HepG2 (cell line): ENCODE measurements around the gene GLYR1. TPM values are rescaled to one million over a fixed set of nuclear protein-coding genes. Genes with fewer than 3 reads are reported as not detected.

ENCODE experiments used
- ATAC-seq: fragments of 200-7000 bp; cut with Tn5 transposase; 3 replicates; pipeline ENCODE4 v1.9.1; 2020; ENCODE audit warnings: mild to moderate bottlenecking, moderate library complexity
- BruUV-seq: library from RNA; stranded (reverse); fragments of 400-500 nt; replicated peaks from 2 replicates; lab custom pipeline; 2021; lab: Mats Ljungman, UMichigan
- CTCF ChIA-PET: fragments of 300-600 bp; formaldehyde crosslinking; extraction: SDS; loops from one replicate; lab custom pipeline; 2021; ENCODE audit warnings: low total read pairs, inconsistent platforms, low intra/inter-chr PET ratio; lab: Yijun Ruan, JAX
- POLR2A ChIA-PET: fragments of 350-600 bp; sonication (Branson Sonifier 250); formaldehyde crosslinking; loops from one replicate; lab custom pipeline; 2020; ENCODE audit warnings: antibody characterized with exemption, inconsistent platforms; lab: Yijun Ruan, JAX
- DNase-seq: peaks from one replicate; pipeline ENCODE4 v3.0.0-alpha.2; 2015; ENCODE audit warnings: low spot score
- FAIRE-seq: peaks from 3 replicates; lab custom pipeline; 2011; peaks lifted over from hg19 to GRCh38; lab: Jason Lieb, UNC
- H2AFZ ChIP-seq: one replicate; pipeline ENCODE4 v1.6.1; 2011; ENCODE audit warnings: low read length, inconsistent platforms
- H3K27ac ChIP-seq: fragments of 300-600 bp; 3 replicates; pipeline ENCODE4 v1.8.0; 2011; ENCODE audit warnings: mixed run types, mild to moderate bottlenecking, mixed read lengths, low read length, inconsistent platforms; ENCODE audit not compliant: insufficient read depth; ENCODE audit errors: extremely low read length
- H3K27me3 ChIP-seq, 2 experiments: fragments of 200-600 bp in 1 of 2; 2 replicates in 1 of 2; 3 replicates in 1 of 2; pipeline versions ENCODE4 v1.6.0 to v1.8.0; 2011; ENCODE audit warnings: low read length in 2 of 2, mild to moderate bottlenecking in 2 of 2, moderate library complexity in 2 of 2, inconsistent platforms in 1 of 2; ENCODE audit not compliant: insufficient read depth in 2 of 2, control insufficient read depth in 1 of 2
- H3K36me3 ChIP-seq, 2 experiments: fragments of 200-600 bp in 1 of 2; replicated peaks in 1 of 2; 2 replicates in 1 of 2; 3 replicates in 1 of 2; pipeline versions ENCODE4 v1.5.1 to v1.8.0; 2011; ENCODE audit warnings: low read length in 2 of 2, inconsistent platforms in 1 of 2; ENCODE audit not compliant: insufficient read depth in 2 of 2, control insufficient read depth in 1 of 2
- H3K4me1 ChIP-seq: 2 replicates; pipeline ENCODE4 v1.5.1; 2012; ENCODE audit warnings: low read length, inconsistent platforms; ENCODE audit not compliant: insufficient read depth
- H3K4me2 ChIP-seq: 2 replicates; pipeline ENCODE4 v1.6.0; 2011; ENCODE audit warnings: low read depth, low read length, inconsistent platforms
- H3K4me3 ChIP-seq, 3 experiments: fragments of 200-600 bp in 1 of 3; sonication (generic), shearing (Covaris generic) in 1 of 3; replicated peaks in 1 of 3; 2 replicates each; pipeline ENCODE4 v1.5.1; 2011 to 2016; ENCODE audit warnings: low read length in 3 of 3, inconsistent platforms in 2 of 3, low read depth in 2 of 3, mild to moderate bottlenecking in 2 of 3, control low read depth in 1 of 3, mixed read lengths in 1 of 3; ENCODE audit not compliant: insufficient read depth in 1 of 3
- H3K79me2 ChIP-seq: one replicate; pipeline ENCODE4 v1.6.1; 2011; ENCODE audit warnings: low read length, inconsistent platforms; ENCODE audit not compliant: insufficient read depth
- H3K9ac ChIP-seq: 2 replicates; pipeline ENCODE4 v1.6.0; 2011; ENCODE audit warnings: mild to moderate bottlenecking, low read depth, low read length, inconsistent platforms; ENCODE audit not compliant: insufficient read depth
- H3K9me3 ChIP-seq: 2 replicates; pipeline ENCODE4 v1.5.1; 2012; ENCODE audit warnings: mild to moderate bottlenecking, low read length
- H4K20me1 ChIP-seq: 2 replicates; pipeline ENCODE4 v1.6.0; 2011; ENCODE audit warnings: inconsistent platforms, mild to moderate bottlenecking, low read length, moderate library complexity; ENCODE audit not compliant: insufficient read depth
- CBFB ChIP-seq: sonication (generic); formaldehyde crosslinking; IDR thresholded peaks from 2 replicates; pipeline ENCODE4 v1.4.0; 2020; ENCODE audit warnings: missing genetic modification reagents
- CC2D1A ChIP-seq: sonication (generic); formaldehyde crosslinking; IDR thresholded peaks from 2 replicates; pipeline ENCODE4 v1.8.1; 2023; ENCODE audit warnings: mild to moderate bottlenecking, missing genetic modification reagents
- HCFC1 ChIP-seq: fragments of 150-350 bp; IDR thresholded peaks from 2 replicates; pipeline ENCODE4 v1.6.1; 2014; ENCODE audit warnings: low read depth, low read length
- MAF1 ChIP-seq: sonication (generic); formaldehyde crosslinking; IDR thresholded peaks from 2 replicates; pipeline ENCODE4 v1.5.0; 2020; ENCODE audit warnings: missing genetic modification reagents, borderline replicate concordance
- RELA ChIP-seq: sonication (generic); formaldehyde crosslinking; IDR thresholded peaks from 2 replicates; pipeline ENCODE4 v1.4.0; 2020; ENCODE audit warnings: missing genetic modification reagents
- SATB2 ChIP-seq: sonication (generic); formaldehyde crosslinking; IDR thresholded peaks from 2 replicates; pipeline ENCODE4 v1.5.0; 2020; ENCODE audit warnings: missing genetic modification reagents
- SMAD9 ChIP-seq: sonication (generic); formaldehyde crosslinking; IDR thresholded peaks from 2 replicates; pipeline ENCODE4 v1.5.1; 2020; ENCODE audit warnings: mild to moderate bottlenecking, missing genetic modification reagents
- ZNF446 ChIP-seq: sonication (generic); formaldehyde crosslinking; IDR thresholded peaks from 2 replicates; pipeline ENCODE4 v1.5.0; 2020; ENCODE audit warnings: mild to moderate bottlenecking, missing genetic modification reagents
- WGBS: methylation state at CpG from one replicate; pipeline ENCODE4 v1.1.6; 2017; ENCODE audit warnings: low lambda C conversion rate; 5-methylcytosine and 5-hydroxymethylcytosine counted together
- in situ Hi-C: cut with HindIII; loops from 2 replicates; pipeline ENCODE4 v1.10.0; 2017; ENCODE audit warnings: low pct_unique_long_range_greater_than_20kb; ENCODE audit not compliant: extremely low pct_ligation_motif_present
- intact Hi-C: fragments of 100-400 bp; cut with micrococcal nuclease; formaldehyde crosslinking; loops from one replicate; pipeline ENCODE4 v1.10.0; 2022; ENCODE audit not compliant: unreplicated experiment
- polyA plus RNA-seq, 8 experiments: library from polyadenylated mRNA; depleted of rRNA in 3 of 8; stranded (reverse) in 7 of 8; unstranded in 1 of 8; fragments of >200 nt; fragmentation: Illumina TruSeq in 4 of 8; extraction: Trizol in 4 of 8; gene quantifications; 2 replicates each; pipeline versions ENCODE4 v1.2.1 to v1.2.3, GENCODE V29; 2011 to 2016; ENCODE audit warnings: low read depth in 4 of 8, missing spikeins in 1 of 8, mixed read lengths in 1 of 8; ENCODE audit not compliant: insufficient read depth in 1 of 8
- total RNA-seq, 5 experiments: library from RNA; depleted of rRNA; stranded (reverse); fragments of >200 nt; fragmentation: Illumina TruSeq; extraction: Trizol; gene quantifications; 2 replicates each; pipeline ENCODE4 v1.2.3, GENCODE V29; 2016; ENCODE audit warnings: low read depth in 1 of 5
- TF ChIP-seq, protein P1 (sequence below): sonication (generic); formaldehyde crosslinking; IDR thresholded peaks from 2 replicates; pipeline ENCODE4 v1.8.0; 2022; ENCODE audit warnings: mild to moderate bottlenecking, missing genetic modification reagents, borderline replicate concordance
- TF ChIP-seq, protein P2 (sequence below): IDR thresholded peaks from 2 replicates; pipeline ENCODE4 v1.6.1; 2018; ENCODE audit warnings: missing genetic modification reagents

Gene GLYR1
- total and polyA plus RNA-seq, 2 of the 13 experiments (the other 11 are each of a cell fraction or from before 2014, with no cell fraction given) = 28.3 to 48.7 TPM

DNA sequence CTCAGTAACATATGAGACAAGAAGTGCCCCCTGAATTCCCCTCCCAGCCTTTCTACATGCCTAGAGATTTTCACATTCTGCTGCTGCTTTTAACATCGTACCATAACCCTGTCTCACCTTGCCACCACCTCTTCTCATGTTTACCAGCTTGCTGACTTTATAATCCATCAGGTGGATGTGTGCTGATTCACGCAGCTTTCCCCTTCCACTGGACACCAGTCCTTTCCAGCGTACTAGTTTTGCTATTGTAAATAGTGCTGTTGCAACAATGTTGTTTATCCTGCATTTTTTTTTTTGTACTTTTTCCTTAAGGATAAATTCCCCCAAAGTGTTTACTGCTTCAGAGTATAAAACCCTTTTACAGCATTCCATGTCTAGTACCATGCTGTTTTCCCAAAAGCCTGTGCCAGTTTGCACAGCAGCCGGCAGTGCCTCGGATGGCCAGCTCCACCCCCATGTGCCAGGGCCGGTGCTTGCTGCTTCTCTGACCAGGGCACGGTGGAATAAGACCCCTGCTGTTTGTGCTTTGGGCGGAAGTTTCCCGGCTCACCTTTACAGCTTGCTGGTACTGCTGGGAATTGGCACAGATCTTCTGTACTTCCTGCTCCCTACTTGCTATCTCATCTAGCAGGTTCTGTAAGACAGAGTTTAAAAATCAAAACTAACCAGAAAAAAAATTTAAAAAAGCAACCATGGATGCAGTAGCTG is 41.5 kb upstream of the GLYR1 start (continued):
- TF ChIP-seq CC2D1A (no peak), SATB2 (CRISPR knock-in tag) (no peak), ZNF446 (CRISPR knock-in tag) (no peak), SMAD9 (CRISPR knock-in tag) (no peak), MAF1 (CRISPR knock-in tag) (no peak)
- TF ChIP-seq, protein P1, sequence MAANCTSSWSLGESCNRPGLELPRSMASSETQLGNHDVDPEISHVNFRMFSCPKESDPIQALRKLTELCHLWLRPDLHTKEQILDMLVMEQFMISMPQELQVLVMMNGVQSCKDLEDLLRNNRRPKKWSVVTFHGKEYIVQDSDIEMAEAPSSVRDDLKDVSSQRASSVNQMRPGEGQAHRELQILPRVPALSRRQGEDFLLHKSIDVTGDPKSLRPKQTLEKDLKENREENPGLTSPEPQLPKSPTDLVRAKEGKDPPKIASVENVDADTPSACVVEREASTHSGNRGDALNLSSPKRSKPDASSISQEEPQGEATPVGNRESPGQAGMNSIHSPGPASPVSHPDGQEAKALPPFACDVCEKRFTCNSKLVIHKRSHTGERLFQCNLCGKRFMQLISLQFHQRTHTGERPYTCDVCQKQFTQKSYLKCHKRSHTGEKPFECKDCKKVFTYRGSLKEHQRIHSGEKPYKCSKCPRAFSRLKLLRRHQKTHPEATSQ (CRISPR knock-in tag) = no peak

DNA sequence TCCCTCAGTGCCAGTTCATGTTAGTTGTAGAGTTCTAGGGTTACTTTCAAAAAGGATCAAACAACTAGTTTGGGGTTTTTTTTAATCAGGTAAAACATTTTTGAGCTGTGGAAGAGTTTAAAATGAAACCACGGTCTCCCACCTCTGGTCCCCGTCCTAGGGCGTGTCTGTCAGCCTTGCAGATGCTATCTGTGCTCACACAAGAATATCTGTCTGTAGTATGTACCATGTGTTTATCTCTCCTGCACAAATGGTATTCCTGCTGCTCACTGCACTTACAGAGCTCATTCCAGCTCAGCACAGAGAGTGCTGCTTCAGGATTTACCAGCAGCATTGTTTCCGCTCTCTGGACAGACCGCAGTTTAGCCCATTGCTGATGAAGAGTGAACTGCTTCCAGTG is 39.1 kb upstream of the GLYR1 start:
- Histone ChIP-seq H4K20me1 (no peaks in the 10 kb centered on the region; the same call in 1 of the 2 replicates), H3K4me2 (no peak overlapping the region), H3K36me3 (peaks cover 15 to 53% of the 10 kb centered on the region in 2 experiments), H3K4me1 (no peaks in the 10 kb centered on the region)
- DNase-seq = no peak
- in situ Hi-C loops = no loop called here
- POLR2A ChIA-PET = no interaction called here
- no TSS peak for BruUV-seq
- CTCF ChIA-PET = no interaction called here
- TF ChIP-seq CBFB (no peak), HCFC1 (no peak), RELA (CRISPR knock-in tag) (no peak)
- TF ChIP-seq, protein P2, sequence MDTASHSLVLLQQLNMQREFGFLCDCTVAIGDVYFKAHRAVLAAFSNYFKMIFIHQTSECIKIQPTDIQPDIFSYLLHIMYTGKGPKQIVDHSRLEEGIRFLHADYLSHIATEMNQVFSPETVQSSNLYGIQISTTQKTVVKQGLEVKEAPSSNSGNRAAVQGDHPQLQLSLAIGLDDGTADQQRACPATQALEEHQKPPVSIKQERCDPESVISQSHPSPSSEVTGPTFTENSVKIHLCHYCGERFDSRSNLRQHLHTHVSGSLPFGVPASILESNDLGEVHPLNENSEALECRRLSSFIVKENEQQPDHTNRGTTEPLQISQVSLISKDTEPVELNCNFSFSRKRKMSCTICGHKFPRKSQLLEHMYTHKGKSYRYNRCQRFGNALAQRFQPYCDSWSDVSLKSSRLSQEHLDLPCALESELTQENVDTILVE (CRISPR knock-in tag) = no peak
- TF ChIP-seq, all 625 proteins: peak for 0
- no peaks in the 10 kb centered on the region for H3K9me3 ChIP-seq
- no peaks in the 10 kb centered on the region for H3K79me2 ChIP-seq
- H2AFZ ChIP-seq = no peak overlapping the region
- WGBS = 97% methylated on average over 5 of the region's 5 CpGs
- FAIRE-seq (no peak), ATAC-seq (no peak)
- intact Hi-C loops = no loop called here
- no peak overlapping the region for H3K9ac ChIP-seq
- H3K27ac ChIP-seq = no peak overlapping the region
- H3K4me3 ChIP-seq = no peak overlapping the region
- H3K27me3 ChIP-seq = no peaks in the 10 kb centered on the region
